KMS-11 (cell line): Measurements from ENCODE around the gene MAML3.

ENCODE experiments used
- H2AFZ ChIP-seq: fragments of 200-600 bp; sonication (generic); 2 replicates; pipeline ENCODE4 v1.6.1; 2016; ENCODE audit warnings: antibody characterized with exemption, mixed run types, low read depth
- H3K27ac ChIP-seq: fragments of 200-600 bp; sonication (generic); 2 replicates; pipeline ENCODE4 v1.6.1; 2016; ENCODE audit warnings: mild to moderate bottlenecking, mixed run types
- H3K27me3 ChIP-seq: fragments of 200-600 bp; sonication (generic); 2 replicates; pipeline ENCODE4 v1.6.1; 2017; ENCODE audit warnings: mild to moderate bottlenecking, low read depth, mixed run types, moderate library complexity; ENCODE audit not compliant: insufficient read depth
- H3K36me3 ChIP-seq: fragments of 200-600 bp; sonication (generic); 2 replicates; pipeline ENCODE4 v1.6.1; 2017; ENCODE audit warnings: mild to moderate bottlenecking, mixed run types; ENCODE audit not compliant: insufficient read depth
- H3K4me1 ChIP-seq: fragments of 200-600 bp; sonication (generic); 2 replicates; pipeline ENCODE4 v1.6.1; 2016; ENCODE audit warnings: mild to moderate bottlenecking, low read depth, mixed run types; ENCODE audit not compliant: poor library complexity, severe bottlenecking
- H3K4me2 ChIP-seq: fragments of 200-600 bp; sonication (generic); 2 replicates; pipeline ENCODE4 v1.7.0; 2016; ENCODE audit warnings: mild to moderate bottlenecking, mixed run types
- H3K4me3 ChIP-seq: fragments of 200-600 bp; sonication (generic); IDR thresholded peaks from 2 replicates; pipeline ENCODE4 v1.6.1; 2017; ENCODE audit warnings: low read depth, low read length, mixed read lengths; ENCODE audit not compliant: insufficient read depth
- H3K79me2 ChIP-seq: fragments of 200-600 bp; sonication (generic); 2 replicates; pipeline ENCODE4 v1.6.1; 2016; ENCODE audit warnings: low read depth, mixed run types; ENCODE audit not compliant: insufficient read depth
- H3K9ac ChIP-seq: fragments of 200-600 bp; sonication (generic); 2 replicates; pipeline ENCODE4 v1.6.1; 2016; ENCODE audit warnings: mild to moderate bottlenecking, mixed run types
- H4K20me1 ChIP-seq: fragments of 200-600 bp; sonication (generic); 2 replicates; pipeline ENCODE4 v1.6.1; 2016; ENCODE audit warnings: mild to moderate bottlenecking, mixed run types; ENCODE audit not compliant: insufficient read depth
- CTCF ChIP-seq: fragments of 200-600 bp; sonication (generic); conservative IDR thresholded peaks from 2 replicates; pipeline ENCODE4 v1.6.1; 2017; ENCODE audit warnings: low read depth, mild to moderate bottlenecking, antibody characterized with exemption, low read length, moderate library complexity, mixed read lengths

MAML3 gene

GRCh38 chr4:139971111-139971510, 182.9 kb downstream of the MAML3 start:
- Histone ChIP-seq H3K36me3 (no peaks in the 10 kb centered on the region), H3K4me1 (peaks cover 100% of the 10 kb centered on the region), H3K27me3 (no peaks in the 10 kb centered on the region), H3K4me2 (peak overlapping the region; percentile 72), H3K9ac (peak overlapping the region; percentile 12; the same call in 1 of the 2 replicates), H3K27ac (peak overlapping the region; percentile 81; the same call in 1 of the 2 replicates), H3K79me2 (no peaks in the 10 kb centered on the region), H2AFZ (peak overlapping the region; percentile 0; the same call in 1 of the 2 replicates), H4K20me1 (no peaks in the 10 kb centered on the region), H3K4me3 (no peak overlapping the region)
- no peak for TF ChIP-seq CTCF

GRCh38 chr4:139969635-139970266, 184.2 kb downstream of the MAML3 start:
- Histone ChIP-seq H3K4me1 (peaks cover 100% of the 10 kb centered on the region), H2AFZ (peak overlapping the region; percentile 0; the same call in 1 of the 2 replicates), H3K4me2 (peak overlapping the region; percentile 72; the same call in 1 of the 2 replicates), H3K9ac (no peak overlapping the region), H3K4me3 (no peak overlapping the region), H4K20me1 (no peaks in the 10 kb centered on the region), H3K36me3 (no peaks in the 10 kb centered on the region), H3K27me3 (no peaks in the 10 kb centered on the region), H3K79me2 (no peaks in the 10 kb centered on the region), H3K27ac (peak overlapping the region; percentile 81; the same call in 1 of the 2 replicates)
- TF ChIP-seq CTCF: no peak

- H3K4me3 ChIP-seq: no peak overlapping the region
- H3K27me3 ChIP-seq: no peaks in the 10 kb centered on the region
- H2AFZ ChIP-seq: no peak overlapping the region
- no peaks in the 10 kb centered on the region for H3K36me3 ChIP-seq
- TF ChIP-seq CTCF: no peak
- H3K4me2 ChIP-seq: no peak overlapping the region; the same call in 1 of the 2 replicates
- H3K79me2 ChIP-seq: no peaks in the 10 kb centered on the region
- H3K27ac ChIP-seq: no peak overlapping the region; the same call in 1 of the 2 replicates
- peaks cover 100% of the 10 kb centered on the region for H3K4me1 ChIP-seq
- H4K20me1 ChIP-seq: no peaks in the 10 kb centered on the region
- no peak overlapping the region for H3K9ac ChIP-seq
Measured at GRCh38 chr4:139968831-139969230, 185.2 kb downstream of the MAML3 start.

GRCh38 chr4:139966383-139966782, 187.6 kb downstream of the MAML3 start:
- Histone ChIP-seq H3K27me3 (no peaks in the 10 kb centered on the region), H3K79me2 (no peaks in the 10 kb centered on the region), H3K36me3 (no peaks in the 10 kb centered on the region), H3K4me3 (no peak overlapping the region), H3K27ac (peak overlapping the region; percentile 53; the same call in 1 of the 2 replicates), H2AFZ (no peak overlapping the region), H3K4me1 (peaks cover 76% of the 10 kb centered on the region), H4K20me1 (no peaks in the 10 kb centered on the region), H3K9ac (no peak overlapping the region), H3K4me2 (peak overlapping the region; percentile 52)
- TF ChIP-seq CTCF: no peak
